NT2/D1 (cell line): Measurements from ENCODE around the gene KCNQ1OT1.

Experiments
- YY1 ChIP-seq: IDR thresholded peaks from 2 replicates; pipeline ENCODE4 v1.6.1; 2011; ENCODE audit not compliant: insufficient read length, insufficient read depth
- ZNF274 ChIP-seq: IDR thresholded peaks from 2 replicates; pipeline ENCODE4 v1.6.1; 2011; ENCODE audit warnings: mild to moderate bottlenecking, low read depth, low read length

GRCh38 chr11:2574043-2574552, 125.7 kb downstream of the KCNQ1OT1 start:
- TF ChIP-seq YY1 = no peak
- no peak for TF ChIP-seq ZNF274
